NCI-H2107 (cell line): Measurements from ENCODE around the gene SYNPO2.

Experiments
- DNase-seq: peaks from one replicate; lab custom pipeline; 2025; lab: John Stamatoyannopoulos, UW

Gene SYNPO2, protein sequence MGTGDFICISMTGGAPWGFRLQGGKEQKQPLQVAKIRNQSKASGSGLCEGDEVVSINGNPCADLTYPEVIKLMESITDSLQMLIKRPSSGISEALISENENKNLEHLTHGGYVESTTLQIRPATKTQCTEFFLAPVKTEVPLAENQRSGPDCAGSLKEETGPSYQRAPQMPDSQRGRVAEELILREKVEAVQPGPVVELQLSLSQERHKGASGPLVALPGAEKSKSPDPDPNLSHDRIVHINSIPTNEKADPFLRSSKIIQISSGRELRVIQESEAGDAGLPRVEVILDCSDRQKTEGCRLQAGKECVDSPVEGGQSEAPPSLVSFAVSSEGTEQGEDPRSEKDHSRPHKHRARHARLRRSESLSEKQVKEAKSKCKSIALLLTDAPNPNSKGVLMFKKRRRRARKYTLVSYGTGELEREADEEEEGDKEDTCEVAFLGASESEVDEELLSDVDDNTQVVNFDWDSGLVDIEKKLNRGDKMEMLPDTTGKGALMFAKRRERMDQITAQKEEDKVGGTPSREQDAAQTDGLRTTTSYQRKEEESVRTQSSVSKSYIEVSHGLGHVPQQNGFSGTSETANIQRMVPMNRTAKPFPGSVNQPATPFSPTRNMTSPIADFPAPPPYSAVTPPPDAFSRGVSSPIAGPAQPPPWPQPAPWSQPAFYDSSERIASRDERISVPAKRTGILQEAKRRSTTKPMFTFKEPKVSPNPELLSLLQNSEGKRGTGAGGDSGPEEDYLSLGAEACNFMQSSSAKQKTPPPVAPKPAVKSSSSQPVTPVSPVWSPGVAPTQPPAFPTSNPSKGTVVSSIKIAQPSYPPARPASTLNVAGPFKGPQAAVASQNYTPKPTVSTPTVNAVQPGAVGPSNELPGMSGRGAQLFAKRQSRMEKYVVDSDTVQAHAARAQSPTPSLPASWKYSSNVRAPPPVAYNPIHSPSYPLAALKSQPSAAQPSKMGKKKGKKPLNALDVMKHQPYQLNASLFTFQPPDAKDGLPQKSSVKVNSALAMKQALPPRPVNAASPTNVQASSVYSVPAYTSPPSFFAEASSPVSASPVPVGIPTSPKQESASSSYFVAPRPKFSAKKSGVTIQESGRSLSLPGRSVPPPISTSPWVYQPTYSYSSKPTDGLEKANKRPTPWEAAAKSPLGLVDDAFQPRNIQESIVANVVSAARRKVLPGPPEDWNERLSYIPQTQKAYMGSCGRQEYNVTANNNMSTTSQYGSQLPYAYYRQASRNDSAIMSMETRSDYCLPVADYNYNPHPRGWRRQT

DNA sequence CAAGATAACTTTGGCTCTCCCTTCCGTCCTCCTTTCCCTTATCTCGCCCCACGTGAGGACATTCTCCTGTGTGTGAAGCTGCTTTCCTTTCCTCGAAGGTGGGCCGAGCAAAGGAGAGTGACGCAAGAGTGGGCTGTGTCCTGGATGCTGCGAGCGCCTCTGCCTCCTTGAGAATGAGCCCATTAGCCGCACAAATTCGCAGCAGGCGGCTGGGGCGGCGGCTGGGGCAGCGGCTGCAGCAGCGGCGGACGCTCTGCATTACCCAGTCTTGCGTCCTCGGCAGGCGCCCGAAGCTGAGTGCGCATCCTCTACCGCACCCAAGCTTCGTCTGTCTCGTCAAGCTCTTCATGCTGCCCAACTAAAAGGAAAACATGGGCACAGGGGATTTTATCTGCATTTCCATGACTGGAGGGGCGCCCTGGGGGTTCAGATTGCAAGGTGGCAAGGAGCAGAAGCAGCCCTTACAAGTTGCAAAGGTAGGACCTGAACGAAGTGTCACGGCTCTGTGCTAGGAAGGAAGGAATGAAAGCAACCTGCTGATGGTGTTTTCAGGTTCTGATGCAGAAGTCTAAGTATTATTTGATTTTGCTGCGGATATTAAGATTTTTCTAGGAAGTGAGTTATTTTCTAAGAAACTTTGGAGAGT is at the start of gene SYNPO2:
Gene SYNPO2, plus strand, starts transcription at position 189 of the 646 bp plus-strand sequence. Its CDS starts 183 bp downstream, at position 372.
- DNase-seq = no peak

DNA sequence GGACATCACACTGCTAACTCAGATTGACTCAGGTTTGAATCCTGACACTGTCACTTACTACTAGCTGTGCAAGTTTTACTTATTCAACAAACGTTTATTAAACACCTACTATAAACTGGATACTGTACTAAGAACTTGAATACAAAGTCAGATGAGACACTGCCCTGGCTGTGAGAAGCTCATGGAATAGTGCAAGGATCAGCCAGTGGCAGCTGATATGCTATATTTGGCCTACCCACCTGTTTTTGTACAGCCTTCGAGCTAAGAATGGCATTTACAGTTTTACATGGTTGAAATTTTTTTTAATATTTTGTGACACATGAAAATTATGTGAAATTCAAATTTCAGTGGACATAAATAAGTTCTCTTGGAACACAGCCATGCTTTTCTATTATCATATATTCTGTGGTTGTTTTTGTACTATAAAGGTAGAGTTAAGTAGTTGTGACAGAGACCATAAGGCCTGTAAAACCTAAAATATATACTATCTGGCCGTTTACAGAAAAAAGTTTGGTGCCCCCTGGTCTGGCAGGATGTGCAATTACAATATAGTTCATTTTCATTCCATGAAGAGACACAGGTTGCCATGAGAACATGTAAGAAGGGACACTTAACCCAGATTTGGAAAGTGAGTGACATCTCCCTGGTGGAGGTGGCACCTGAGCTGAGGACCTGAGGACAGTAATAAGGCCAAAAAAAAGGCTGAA is 49.3 kb upstream of the SYNPO2 start:
- DNase-seq = no peak

DNA sequence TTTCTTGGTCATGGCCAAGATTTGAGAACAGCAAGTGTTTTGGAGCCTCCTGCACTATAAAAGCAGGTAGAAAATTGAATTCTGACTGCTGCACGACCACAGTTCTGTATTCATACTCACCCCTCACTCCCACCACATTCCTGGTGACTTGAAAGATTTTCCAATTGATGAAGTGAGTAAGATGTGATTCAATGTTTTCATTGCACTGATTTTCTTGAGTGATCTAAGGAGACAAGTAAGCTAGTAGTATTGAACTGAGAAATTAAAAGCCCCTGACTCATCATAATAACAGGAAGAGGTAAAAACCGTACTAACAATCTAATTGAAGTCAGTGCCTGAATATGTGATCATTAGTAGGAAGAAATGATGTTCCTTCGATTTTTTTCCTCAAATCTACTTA is 46.6 kb upstream of the SYNPO2 start:
- no peak for DNase-seq

- DNase-seq = no peak
Measured at GRCh38 chr4:118843237-118843636, 45.4 kb upstream of the SYNPO2 start.

DNA sequence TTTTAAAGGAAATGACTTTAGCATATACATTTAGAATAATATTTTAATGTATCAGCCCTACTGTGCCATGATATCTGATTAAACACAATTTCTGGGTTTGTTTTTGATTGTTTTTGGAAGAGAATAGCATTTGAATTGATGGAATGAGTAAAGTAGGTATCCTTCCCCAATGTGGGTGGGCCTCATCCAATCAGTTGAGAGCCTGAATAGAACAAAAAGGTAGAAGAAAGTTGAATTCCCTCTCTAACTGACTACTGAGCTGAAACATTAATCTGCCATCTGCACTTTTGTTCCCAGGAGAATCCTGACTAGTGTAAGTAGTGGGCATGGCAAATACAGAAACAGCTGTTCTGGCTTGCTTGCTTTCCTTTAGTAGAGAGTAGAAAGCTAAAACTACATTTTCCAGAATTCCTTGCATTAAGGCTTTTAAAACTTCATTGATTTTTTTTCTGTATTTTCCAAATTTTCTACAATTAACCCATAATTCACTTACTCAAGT is 43.1 kb upstream of the SYNPO2 start:
- DNase-seq = no peak

- DNase-seq = no peak
Measured at GRCh38 chr4:118846979-118847378, 41.7 kb upstream of the SYNPO2 start.

DNA sequence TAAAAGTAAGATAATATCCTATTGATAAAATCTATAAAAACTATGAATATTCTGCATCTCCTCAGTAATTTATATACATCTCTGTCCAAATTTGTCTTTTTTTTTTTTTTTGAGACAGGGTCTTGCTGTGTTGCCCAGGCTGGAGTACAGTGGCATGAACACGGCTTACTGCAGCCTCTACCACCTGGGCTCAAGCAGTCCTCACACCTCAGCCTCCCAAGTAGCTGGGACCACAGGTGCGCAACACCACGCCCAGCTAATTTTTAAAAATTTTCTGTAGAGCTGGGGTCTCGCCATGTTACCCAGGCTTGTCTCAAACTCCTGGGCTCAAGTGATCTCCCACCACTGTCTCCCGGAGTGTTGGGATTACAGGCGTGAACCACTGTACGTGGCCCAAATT is 40.4 kb upstream of the SYNPO2 start:
- no peak for DNase-seq

- no peak for DNase-seq
Measured at GRCh38 chr4:118848901-118849300, 39.8 kb upstream of the SYNPO2 start.

- DNase-seq = no peak
Measured at GRCh38 chr4:118849867-118850487, 38.7 kb upstream of the SYNPO2 start.

- no peak for DNase-seq
Measured at GRCh38 chr4:118850488-118851173, 38.0 kb upstream of the SYNPO2 start.

GRCh38 chr4:118857760-118858159 is 30.9 kb upstream of the SYNPO2 start:
- DNase-seq = no peak

DNA sequence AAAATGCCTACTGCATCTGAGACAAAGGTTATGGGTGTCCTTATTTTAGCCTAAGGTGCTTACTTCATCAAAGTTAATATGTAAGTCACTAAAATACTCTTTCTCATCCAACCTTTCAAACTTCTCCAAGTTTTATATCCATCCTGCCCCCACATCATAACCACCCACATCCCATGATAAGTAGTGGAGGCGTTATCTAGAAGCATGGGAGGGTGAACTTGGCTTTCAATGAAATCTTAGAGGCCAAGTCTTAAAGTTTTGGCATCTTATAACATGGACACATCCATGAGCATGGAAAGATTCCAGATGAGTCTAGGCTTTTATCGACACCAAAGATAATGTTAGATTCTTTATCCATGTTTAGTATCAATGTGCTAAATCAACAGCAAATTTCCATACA is 29.9 kb upstream of the SYNPO2 start:
- DNase-seq = no peak

- DNase-seq = no peak
Measured at GRCh38 chr4:118865091-118865708, 23.5 kb upstream of the SYNPO2 start.

GRCh38 chr4:118866442-118866841 is 22.2 kb upstream of the SYNPO2 start:
- DNase-seq = no peak

DNA sequence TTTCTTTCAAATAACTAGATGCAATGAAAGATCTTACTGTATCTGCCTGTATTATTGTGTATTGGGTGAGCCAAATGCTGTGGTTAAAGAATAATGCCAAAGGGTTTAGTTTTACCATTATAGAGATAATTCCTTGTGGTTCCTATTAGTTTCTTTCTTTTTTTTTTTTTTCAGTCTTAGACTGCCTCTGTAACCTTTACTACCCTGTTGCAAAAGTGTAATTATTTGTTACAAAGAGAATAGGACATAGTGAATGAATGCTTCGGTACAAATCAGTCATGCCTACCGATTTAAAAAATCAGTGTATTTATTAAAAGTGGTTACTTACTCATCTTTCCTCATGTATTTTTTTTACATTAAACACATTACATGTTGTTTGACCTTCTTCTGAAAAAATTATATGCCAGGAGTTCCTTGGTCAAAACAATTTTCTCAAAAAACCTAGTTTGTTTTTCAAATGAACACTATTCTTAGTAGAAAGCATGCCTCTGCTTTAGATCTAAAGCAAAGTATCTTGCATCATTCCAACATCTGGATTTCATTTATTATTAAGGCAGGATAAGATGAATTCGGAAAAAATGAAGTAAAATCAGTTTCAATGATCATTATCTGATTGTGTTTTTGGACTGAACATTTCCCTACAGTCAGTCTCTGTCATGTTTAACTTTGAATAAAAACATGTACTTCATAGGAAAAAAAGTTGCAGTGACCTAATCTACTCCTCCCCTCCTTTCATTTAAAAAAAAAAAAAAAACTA is 21.2 kb upstream of the SYNPO2 start:
- no peak for DNase-seq

GRCh38 chr4:118869808-118870342 is 18.8 kb upstream of the SYNPO2 start:
- DNase-seq = no peak

- DNase-seq = no peak
Measured at GRCh38 chr4:118872181-118872580, 16.5 kb upstream of the SYNPO2 start.

- DNase-seq = no peak
Measured at GRCh38 chr4:118877797-118878196, 10.9 kb upstream of the SYNPO2 start.
